ENCODE data around the gene PSAT1.

PSAT1 gene

DNA sequence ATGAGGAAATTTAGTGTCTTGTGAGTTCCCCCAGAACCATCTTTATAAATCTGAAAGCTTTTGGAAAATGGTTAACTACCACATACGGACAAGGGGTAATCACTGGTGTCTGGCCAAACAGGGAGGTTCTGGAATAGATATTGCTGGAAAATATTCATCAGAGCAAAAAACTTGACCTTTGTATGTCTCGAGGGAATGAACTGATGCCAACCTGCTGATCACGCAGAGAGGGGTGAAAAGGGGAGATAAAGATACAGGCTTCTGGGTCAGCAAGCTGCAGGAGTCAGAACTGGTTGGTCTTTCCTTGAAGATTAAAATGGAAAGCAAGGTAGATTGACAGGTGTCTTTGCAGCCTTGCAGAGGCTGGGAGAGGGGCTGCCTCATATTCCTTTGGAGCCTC is 35.5 kb downstream of the PSAT1 start:
- no peaks in the 10 kb centered on the region for H3K27me3 ChIP-seq (ENCODE audit: insufficient read depth, low read depth)
- no peak overlapping the region for H3K27ac ChIP-seq
- H3K4me3 ChIP-seq (IDR thresholded peaks at IDR 0.05; ENCODE audit: insufficient read depth, low read depth, low read length) = no peak overlapping the region
- no peak overlapping the region for H3K4me2 ChIP-seq
- H3K4me1 ChIP-seq (ENCODE audit: low read depth, poor library complexity, severe bottlenecking) = no peaks in the 10 kb centered on the region
- no peaks in the 10 kb centered on the region for H4K20me1 ChIP-seq (ENCODE audit: insufficient read depth)
- TF ChIP-seq, protein P1, sequence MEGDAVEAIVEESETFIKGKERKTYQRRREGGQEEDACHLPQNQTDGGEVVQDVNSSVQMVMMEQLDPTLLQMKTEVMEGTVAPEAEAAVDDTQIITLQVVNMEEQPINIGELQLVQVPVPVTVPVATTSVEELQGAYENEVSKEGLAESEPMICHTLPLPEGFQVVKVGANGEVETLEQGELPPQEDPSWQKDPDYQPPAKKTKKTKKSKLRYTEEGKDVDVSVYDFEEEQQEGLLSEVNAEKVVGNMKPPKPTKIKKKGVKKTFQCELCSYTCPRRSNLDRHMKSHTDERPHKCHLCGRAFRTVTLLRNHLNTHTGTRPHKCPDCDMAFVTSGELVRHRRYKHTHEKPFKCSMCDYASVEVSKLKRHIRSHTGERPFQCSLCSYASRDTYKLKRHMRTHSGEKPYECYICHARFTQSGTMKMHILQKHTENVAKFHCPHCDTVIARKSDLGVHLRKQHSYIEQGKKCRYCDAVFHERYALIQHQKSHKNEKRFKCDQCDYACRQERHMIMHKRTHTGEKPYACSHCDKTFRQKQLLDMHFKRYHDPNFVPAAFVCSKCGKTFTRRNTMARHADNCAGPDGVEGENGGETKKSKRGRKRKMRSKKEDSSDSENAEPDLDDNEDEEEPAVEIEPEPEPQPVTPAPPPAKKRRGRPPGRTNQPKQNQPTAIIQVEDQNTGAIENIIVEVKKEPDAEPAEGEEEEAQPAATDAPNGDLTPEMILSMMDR (conservative IDR thresholded peaks at IDR 0.05; ENCODE audit: low read depth, low read length) = no peak
- H3K9ac ChIP-seq = no peak overlapping the region
- H3K79me2 ChIP-seq (ENCODE audit: insufficient read depth, low read depth) = no peaks in the 10 kb centered on the region
- H2AFZ ChIP-seq (ENCODE audit: low read depth) = no peak overlapping the region
- no peaks in the 10 kb centered on the region for H3K36me3 ChIP-seq (ENCODE audit: insufficient read depth)

DNA sequence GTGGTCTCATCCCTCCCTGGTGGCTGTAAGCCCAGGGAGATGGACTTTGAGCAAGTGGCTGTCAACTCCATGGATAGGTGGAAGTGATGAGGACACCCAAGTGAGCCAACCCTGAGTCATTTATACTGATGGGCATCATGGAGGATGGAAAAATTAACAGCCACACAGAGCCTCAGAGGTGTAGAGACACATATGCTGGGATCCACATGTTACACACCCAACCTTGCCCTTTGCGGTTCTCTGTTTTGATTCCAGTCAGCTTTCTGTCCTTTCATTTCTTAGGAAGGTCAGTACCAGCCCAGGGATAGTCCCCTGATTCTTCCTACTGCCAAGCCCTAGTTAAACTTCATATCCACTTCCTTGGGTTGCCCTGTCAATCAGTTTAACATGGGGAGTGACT is 51.9 kb downstream of the PSAT1 start:
- H3K79me2 ChIP-seq (ENCODE audit: insufficient read depth, low read depth) = no peaks in the 10 kb centered on the region
- H4K20me1 ChIP-seq (ENCODE audit: insufficient read depth) = no peaks in the 10 kb centered on the region
- no peak overlapping the region for H3K9ac ChIP-seq
- H3K27ac ChIP-seq = no peak overlapping the region
- no peaks in the 10 kb centered on the region for H3K36me3 ChIP-seq (ENCODE audit: insufficient read depth)
- no peak overlapping the region for H2AFZ ChIP-seq (ENCODE audit: low read depth)
- H3K4me3 ChIP-seq (IDR thresholded peaks at IDR 0.05; ENCODE audit: insufficient read depth, low read depth, low read length) = no peak overlapping the region
- no peaks in the 10 kb centered on the region for H3K27me3 ChIP-seq (ENCODE audit: insufficient read depth, low read depth)
- H3K4me1 ChIP-seq (ENCODE audit: low read depth, poor library complexity, severe bottlenecking) = no peaks in the 10 kb centered on the region
- H3K4me2 ChIP-seq = no peak overlapping the region
- TF ChIP-seq, protein P1 (conservative IDR thresholded peaks at IDR 0.05; ENCODE audit: low read depth, low read length) = no peak

DNA sequence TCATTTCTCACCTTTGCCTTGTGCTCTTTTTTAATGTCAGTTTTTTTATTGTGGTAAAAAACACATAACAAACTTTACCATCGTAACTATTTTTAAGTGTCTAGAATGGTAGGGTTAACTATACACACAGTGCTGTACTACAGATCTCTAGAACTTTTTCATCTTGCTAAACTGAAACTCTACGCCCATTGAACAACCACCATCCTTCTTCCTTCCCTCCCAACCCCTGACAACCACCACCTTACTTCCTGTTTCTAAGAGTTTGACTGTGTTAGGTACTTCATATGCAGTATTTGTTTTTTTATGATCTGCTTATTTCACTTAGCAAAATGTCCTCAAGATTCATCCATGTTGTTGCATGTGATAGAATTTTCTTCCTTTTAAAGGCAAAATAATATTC is 54.9 kb downstream of the PSAT1 start:
- no peaks in the 10 kb centered on the region for H4K20me1 ChIP-seq (ENCODE audit: insufficient read depth)
- no peaks in the 10 kb centered on the region for H3K4me1 ChIP-seq (ENCODE audit: low read depth, poor library complexity, severe bottlenecking)
- no peak overlapping the region for H3K27ac ChIP-seq
- H3K79me2 ChIP-seq (ENCODE audit: insufficient read depth, low read depth) = no peaks in the 10 kb centered on the region
- no peak overlapping the region for H3K4me2 ChIP-seq
- no peaks in the 10 kb centered on the region for H3K36me3 ChIP-seq (ENCODE audit: insufficient read depth)
- H3K9ac ChIP-seq = no peak overlapping the region
- no peak overlapping the region for H2AFZ ChIP-seq (ENCODE audit: low read depth)
- H3K4me3 ChIP-seq (IDR thresholded peaks at IDR 0.05; ENCODE audit: insufficient read depth, low read depth, low read length) = no peak overlapping the region
- TF ChIP-seq, protein P1 (conservative IDR thresholded peaks at IDR 0.05; ENCODE audit: low read depth, low read length) = no peak
- no peaks in the 10 kb centered on the region for H3K27me3 ChIP-seq (ENCODE audit: insufficient read depth, low read depth)

DNA sequence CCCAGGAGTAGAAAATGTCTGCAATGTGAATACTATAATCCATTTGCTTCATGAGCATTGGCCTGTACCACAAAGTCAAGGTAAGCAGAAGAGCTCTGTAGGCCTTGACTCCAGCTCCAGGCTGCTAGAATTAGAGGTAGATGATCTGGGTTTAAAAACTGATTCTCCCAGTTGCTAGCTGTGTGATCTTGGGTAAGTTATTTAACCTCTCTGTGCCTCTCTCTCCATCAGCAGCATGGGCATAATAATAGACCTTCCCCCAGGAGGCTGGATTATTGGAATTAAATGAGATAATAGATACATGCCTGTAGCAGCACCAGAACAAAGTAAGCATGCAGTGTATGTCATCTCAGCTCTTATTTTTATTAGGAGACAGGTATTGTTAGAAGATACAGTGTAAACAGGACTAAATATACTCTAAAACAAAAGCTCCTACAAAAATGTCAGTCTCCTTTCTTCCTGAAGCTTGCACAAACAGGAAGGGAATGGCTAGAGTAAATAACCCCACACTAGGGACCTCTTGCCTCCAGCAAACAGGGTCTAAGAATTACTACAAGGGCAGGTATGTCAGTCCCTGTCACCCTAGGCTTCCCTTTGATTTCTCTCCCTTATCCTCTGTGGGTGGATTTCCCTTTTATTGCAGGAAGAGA is 57.5 kb downstream of the PSAT1 start:
- no peaks in the 10 kb centered on the region for H3K36me3 ChIP-seq (ENCODE audit: insufficient read depth)
- no peaks in the 10 kb centered on the region for H4K20me1 ChIP-seq (ENCODE audit: insufficient read depth)
- H3K27me3 ChIP-seq (ENCODE audit: insufficient read depth, low read depth) = no peaks in the 10 kb centered on the region
- H3K79me2 ChIP-seq (ENCODE audit: insufficient read depth, low read depth) = no peaks in the 10 kb centered on the region
- H2AFZ ChIP-seq (ENCODE audit: low read depth) = no peak overlapping the region
- H3K4me3 ChIP-seq (IDR thresholded peaks at IDR 0.05; ENCODE audit: insufficient read depth, low read depth, low read length) = no peak overlapping the region
- TF ChIP-seq, protein P1 (conservative IDR thresholded peaks at IDR 0.05; ENCODE audit: low read depth, low read length) = no peak
- H3K9ac ChIP-seq = no peak overlapping the region
- no peak overlapping the region for H3K27ac ChIP-seq
- H3K4me2 ChIP-seq = no peak overlapping the region
- H3K4me1 ChIP-seq (ENCODE audit: low read depth, poor library complexity, severe bottlenecking) = no peaks in the 10 kb centered on the region
